SK-N-SH (cell line): ENCODE measurements around the gene TSPAN4. TPM values are rescaled to one million over a fixed set of nuclear protein-coding genes. Genes with fewer than 3 reads are reported as not detected.
A peak's percentile ranks its signal among the peaks of the same experiment; 100 is the strongest.

Source experiments
- CTCF ChIA-PET: fragments of 300-600, 350-600 bp; formaldehyde crosslinking; extraction: SDS; loops from one replicate; lab custom pipeline; 2021; lab: Yijun Ruan, JAX
- POLR2A ChIA-PET: fragments of 350-600 bp; sonication (Branson Sonifier 250); formaldehyde crosslinking; extraction: SDS; loops from one replicate; lab custom pipeline; 2020; ENCODE audit warnings: antibody characterized with exemption, inconsistent platforms; lab: Yijun Ruan, JAX
- DNase-seq: peaks from one replicate; pipeline ENCODE4 v3.0.0; 2012
- H2AFZ ChIP-seq: fragments of 200-600 bp; sonication (generic); 2 replicates; pipeline ENCODE4 v1.8.1; 2016; ENCODE audit warnings: antibody characterized with exemption, mild to moderate bottlenecking, low read depth
- H3F3A ChIP-seq: fragments of 200-600 bp; sonication (generic); replicated peaks from 2 replicates; pipeline ENCODE3; 2016; ENCODE audit warnings: antibody characterized with exemption, mild to moderate bottlenecking; ENCODE audit not compliant: insufficient read depth
- H3K27ac ChIP-seq, 2 experiments: fragments of 200-500 bp in 1 of 2; fragments of 200-600 bp in 1 of 2; sonication (Bioruptor generic) in 1 of 2; sonication (generic), shearing (Covaris generic) in 1 of 2; 2 replicates each; pipeline versions ENCODE4 v1.5.1 to v1.6.1; 2014 to 2016; ENCODE audit warnings: low read depth in 2 of 2, inconsistent platforms in 1 of 2, low read length in 1 of 2, mild to moderate bottlenecking in 1 of 2, mixed read lengths in 1 of 2
- H3K27me3 ChIP-seq: fragments of 200-600 bp; sonication (generic), shearing (Covaris generic); 2 replicates; pipeline ENCODE4 v1.6.1; 2016; ENCODE audit warnings: mixed run types; ENCODE audit not compliant: insufficient read depth
- H3K36me3 ChIP-seq, 2 experiments: fragments of 200-500 bp in 1 of 2; fragments of 200-600 bp in 1 of 2; sonication (Bioruptor generic) in 1 of 2; sonication (generic) in 1 of 2; replicated peaks in 1 of 2; 2 replicates each; pipeline versions ENCODE3 to v1.5.1; 2014 to 2016; ENCODE audit warnings: low read length in 1 of 2, mild to moderate bottlenecking in 1 of 2; ENCODE audit not compliant: insufficient read depth in 2 of 2, control insufficient read depth in 1 of 2
- H3K4me1 ChIP-seq, 2 experiments: fragments of 200-500 bp in 1 of 2; fragments of 200-600 bp in 1 of 2; sonication (Bioruptor generic) in 1 of 2; sonication (generic), shearing (Covaris generic) in 1 of 2; 2 replicates each; pipeline versions ENCODE4 v1.5.1 to v1.6.1; 2014 to 2016; ENCODE audit warnings: low read depth in 1 of 2, low read length in 1 of 2, mixed run types in 1 of 2; ENCODE audit not compliant: insufficient read depth in 2 of 2, control insufficient read depth in 1 of 2
- H3K4me2 ChIP-seq: fragments of 200-600 bp; sonication (generic), shearing (Covaris generic); 2 replicates; pipeline ENCODE4 v1.6.1; 2017; ENCODE audit warnings: mixed run types
- H3K4me3 ChIP-seq, 2 experiments: fragments of 200-500 bp in 1 of 2; fragments of 200-600 bp in 1 of 2; sonication (Bioruptor generic) in 1 of 2; sonication (generic), shearing (Covaris generic) in 1 of 2; 2 replicates each; pipeline versions ENCODE4 v1.5.1 to v1.8.1; 2014 to 2016; ENCODE audit warnings: low read depth in 2 of 2, inconsistent platforms in 1 of 2, low read length in 1 of 2, mild to moderate bottlenecking in 1 of 2, mixed read lengths in 1 of 2, moderate library complexity in 1 of 2
- H3K79me2 ChIP-seq: fragments of 200-600 bp; sonication (generic); 2 replicates; pipeline ENCODE4 v1.8.1; 2017; ENCODE audit warnings: mild to moderate bottlenecking; ENCODE audit not compliant: insufficient read depth
- H3K9ac ChIP-seq: fragments of 200-600 bp; sonication (generic); 2 replicates; pipeline ENCODE4 v1.6.1; 2017; ENCODE audit warnings: mixed run types
- H3K9me2 ChIP-seq: fragments of 200-600 bp; sonication (generic); 2 replicates; pipeline ENCODE4 v1.6.1; 2017; ENCODE audit warnings: mixed run types
- H3K9me3 ChIP-seq: fragments of 200-600 bp; sonication (generic); 2 replicates; pipeline ENCODE4 v1.6.1; 2017; ENCODE audit warnings: mixed run types, mild to moderate bottlenecking, moderate library complexity
- H4K20me1 ChIP-seq: fragments of 200-600 bp; sonication (generic); 2 replicates; pipeline ENCODE4 v1.6.1; 2017; ENCODE audit warnings: mild to moderate bottlenecking, mixed run types; ENCODE audit not compliant: insufficient read depth
- CHD2 ChIP-seq: fragments of 150-350 bp; IDR thresholded peaks from 2 replicates; pipeline ENCODE4 v1.6.1; 2018; ENCODE audit warnings: low read length; ENCODE audit not compliant: partially characterized antibody
- GABPA ChIP-seq: IDR thresholded peaks from 2 replicates; pipeline ENCODE4 v1.4.0; 2012; ENCODE audit warnings: low read depth, mild to moderate bottlenecking
- GATA2 ChIP-seq: sonication (generic); formaldehyde crosslinking; IDR thresholded peaks from 2 replicates; pipeline ENCODE4 v1.5.0; 2020; ENCODE audit warnings: mild to moderate bottlenecking, missing genetic modification reagents
- NFIC ChIP-seq: IDR thresholded peaks from 2 replicates; pipeline ENCODE4 v1.4.0; 2012; ENCODE audit warnings: borderline replicate concordance
- POLR2AphosphoS5 ChIP-seq: IDR thresholded peaks from 2 replicates; pipeline ENCODE4 v1.6.1; 2012; ENCODE audit warnings: low read depth, low read length
- RAD21 ChIP-seq: IDR thresholded peaks from 2 replicates; pipeline ENCODE4 v1.6.1; 2012; ENCODE audit warnings: mild to moderate bottlenecking, low read length
- RXRA ChIP-seq: IDR thresholded peaks from 2 replicates; pipeline ENCODE4 v1.4.0; 2012; ENCODE audit warnings: low read depth, mild to moderate bottlenecking, borderline replicate concordance
- TAF1 ChIP-seq: IDR thresholded peaks from 2 replicates; pipeline ENCODE4 v1.6.1; 2012; ENCODE audit warnings: low read depth, mild to moderate bottlenecking, low read length, moderate library complexity, borderline replicate concordance
- WGBS: methylation state at CpG from one replicate; pipeline ENCODE4 v1.1.6; 2017; ENCODE audit warnings: low lambda C conversion rate; 5-methylcytosine and 5-hydroxymethylcytosine counted together
- polyA plus RNA-seq, 3 experiments: library from polyadenylated mRNA; depleted of rRNA; stranded (reverse); fragments of >200 nt; gene quantifications; 2 replicates each; pipeline ENCODE4 v1.2.3, GENCODE V29; 2012
- TF ChIP-seq, protein P1 (sequence below): IDR thresholded peaks from 2 replicates; pipeline ENCODE4; 2012
- TF ChIP-seq, protein P2 (sequence below): fragments of 200-600 bp; sonication (generic); IDR thresholded peaks from 2 replicates; pipeline ENCODE4 v1.6.1; 2017; ENCODE audit warnings: antibody characterized with exemption, mild to moderate bottlenecking, moderate library complexity
- TF ChIP-seq, protein P3 (sequence below): IDR thresholded peaks from 2 replicates; pipeline ENCODE4 v1.4.0; 2012; ENCODE audit warnings: low read depth, borderline replicate concordance
- TF ChIP-seq, protein P4 (sequence below): fragments of 150-350 bp; IDR thresholded peaks from 2 replicates; pipeline ENCODE4 v1.6.1; 2016; ENCODE audit warnings: mild to moderate bottlenecking, low read depth, low read length
- TF ChIP-seq, protein P5 (sequence below): fragments of 150-350 bp; IDR thresholded peaks from 2 replicates; pipeline ENCODE4 v1.6.1; 2017; ENCODE audit warnings: antibody characterized with exemption, low read length, low read depth, borderline replicate concordance

The TSPAN4 gene
- polyA plus RNA-seq, 1 of the 3 experiments (the other 2 are of a cell fraction), result 226 TPM

DNA sequence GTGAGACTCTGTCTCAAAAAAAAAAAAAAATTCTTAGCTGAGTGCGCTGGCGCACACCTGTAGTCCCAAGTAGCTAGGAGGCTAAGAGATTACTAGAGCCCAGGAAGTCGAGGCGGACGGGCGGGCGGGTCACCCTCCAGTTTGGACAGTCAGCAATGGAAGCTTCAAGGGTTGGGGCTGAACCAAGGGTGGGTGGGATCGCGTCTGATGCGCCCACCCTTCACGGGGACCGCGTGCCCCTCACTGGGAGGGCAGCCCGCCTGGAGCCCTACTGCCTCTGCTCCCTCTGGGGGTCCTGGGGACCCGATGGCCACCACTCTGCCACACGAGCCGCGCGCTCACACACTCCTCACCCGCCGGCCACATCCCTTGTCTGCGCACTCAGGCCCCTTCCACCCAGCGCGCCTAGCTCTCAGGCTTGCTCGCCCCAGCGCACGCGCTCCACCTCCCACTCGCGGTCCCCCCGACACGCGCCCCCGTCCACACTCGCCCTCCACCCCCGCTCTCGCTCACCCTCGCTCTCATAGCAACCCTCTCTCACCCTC, 67.5 kb downstream of the TSPAN4 start:
- H3K4me2 ChIP-seq, result peak overlapping the region; percentile 91
- ChIA-PET POLR2A (interaction anchor here (0.6 to 1.2 kb wide), 3 partner anchors 9 to 15 kb away, joined by 3 read pairs; no protein-coding TSS in a partner anchor), CTCF (interaction anchor here (0.6 to 1.2 kb wide), 6 partner anchors 12 to 213 kb away, joined by 3 to 7 read pairs (median 3); no protein-coding TSS in a partner anchor)
- no peaks in the 10 kb centered on the region for H3K27me3 ChIP-seq
- peak overlapping the region; percentile 82 to 95 for H3K4me3 ChIP-seq
- H4K20me1 ChIP-seq, result 0 out of 2 replicates have a peak, but pooled peaks cover 3% of the 10 kb centered on the region
- H3K36me3 ChIP-seq, result peaks cover 0 to 5% of the 10 kb centered on the region in 2 experiments
- H3K9me2 ChIP-seq, result no peaks in the 10 kb centered on the region
- peak overlapping the region; percentile 83 for H3K9ac ChIP-seq
- H3K27ac ChIP-seq, result peak overlapping the region in 1 of 2 experiments; percentile 53; a peak in 1 of 4 replicates
- H3K9me3 ChIP-seq, result no peaks in the 10 kb centered on the region
- 3% methylated on average over 18 of the region's 38 CpGs for WGBS
- peaks cover 35% of the 10 kb centered on the region for H3K79me2 ChIP-seq
- H3F3A ChIP-seq, result no peaks in the 10 kb centered on the region
- H2AFZ ChIP-seq, result peak overlapping the region; percentile 41; the same call in 1 of the 2 replicates
- H3K4me1 ChIP-seq, result peaks cover 0 to 14% of the 10 kb centered on the region in 2 experiments; a peak in 1 of 4 replicates
- TF ChIP-seq, protein P1, sequence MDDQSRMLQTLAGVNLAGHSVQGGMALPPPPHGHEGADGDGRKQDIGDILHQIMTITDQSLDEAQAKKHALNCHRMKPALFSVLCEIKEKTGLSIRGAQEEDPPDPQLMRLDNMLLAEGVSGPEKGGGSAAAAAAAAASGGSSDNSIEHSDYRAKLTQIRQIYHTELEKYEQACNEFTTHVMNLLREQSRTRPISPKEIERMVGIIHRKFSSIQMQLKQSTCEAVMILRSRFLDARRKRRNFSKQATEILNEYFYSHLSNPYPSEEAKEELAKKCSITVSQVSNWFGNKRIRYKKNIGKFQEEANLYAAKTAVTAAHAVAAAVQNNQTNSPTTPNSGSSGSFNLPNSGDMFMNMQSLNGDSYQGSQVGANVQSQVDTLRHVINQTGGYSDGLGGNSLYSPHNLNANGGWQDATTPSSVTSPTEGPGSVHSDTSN, result no peak
- no peak for TF ChIP-seq CHD2
- TF ChIP-seq NFIC, result no peak
- TF ChIP-seq, protein P2, sequence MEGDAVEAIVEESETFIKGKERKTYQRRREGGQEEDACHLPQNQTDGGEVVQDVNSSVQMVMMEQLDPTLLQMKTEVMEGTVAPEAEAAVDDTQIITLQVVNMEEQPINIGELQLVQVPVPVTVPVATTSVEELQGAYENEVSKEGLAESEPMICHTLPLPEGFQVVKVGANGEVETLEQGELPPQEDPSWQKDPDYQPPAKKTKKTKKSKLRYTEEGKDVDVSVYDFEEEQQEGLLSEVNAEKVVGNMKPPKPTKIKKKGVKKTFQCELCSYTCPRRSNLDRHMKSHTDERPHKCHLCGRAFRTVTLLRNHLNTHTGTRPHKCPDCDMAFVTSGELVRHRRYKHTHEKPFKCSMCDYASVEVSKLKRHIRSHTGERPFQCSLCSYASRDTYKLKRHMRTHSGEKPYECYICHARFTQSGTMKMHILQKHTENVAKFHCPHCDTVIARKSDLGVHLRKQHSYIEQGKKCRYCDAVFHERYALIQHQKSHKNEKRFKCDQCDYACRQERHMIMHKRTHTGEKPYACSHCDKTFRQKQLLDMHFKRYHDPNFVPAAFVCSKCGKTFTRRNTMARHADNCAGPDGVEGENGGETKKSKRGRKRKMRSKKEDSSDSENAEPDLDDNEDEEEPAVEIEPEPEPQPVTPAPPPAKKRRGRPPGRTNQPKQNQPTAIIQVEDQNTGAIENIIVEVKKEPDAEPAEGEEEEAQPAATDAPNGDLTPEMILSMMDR, result no peak
- TF ChIP-seq, protein P3, sequence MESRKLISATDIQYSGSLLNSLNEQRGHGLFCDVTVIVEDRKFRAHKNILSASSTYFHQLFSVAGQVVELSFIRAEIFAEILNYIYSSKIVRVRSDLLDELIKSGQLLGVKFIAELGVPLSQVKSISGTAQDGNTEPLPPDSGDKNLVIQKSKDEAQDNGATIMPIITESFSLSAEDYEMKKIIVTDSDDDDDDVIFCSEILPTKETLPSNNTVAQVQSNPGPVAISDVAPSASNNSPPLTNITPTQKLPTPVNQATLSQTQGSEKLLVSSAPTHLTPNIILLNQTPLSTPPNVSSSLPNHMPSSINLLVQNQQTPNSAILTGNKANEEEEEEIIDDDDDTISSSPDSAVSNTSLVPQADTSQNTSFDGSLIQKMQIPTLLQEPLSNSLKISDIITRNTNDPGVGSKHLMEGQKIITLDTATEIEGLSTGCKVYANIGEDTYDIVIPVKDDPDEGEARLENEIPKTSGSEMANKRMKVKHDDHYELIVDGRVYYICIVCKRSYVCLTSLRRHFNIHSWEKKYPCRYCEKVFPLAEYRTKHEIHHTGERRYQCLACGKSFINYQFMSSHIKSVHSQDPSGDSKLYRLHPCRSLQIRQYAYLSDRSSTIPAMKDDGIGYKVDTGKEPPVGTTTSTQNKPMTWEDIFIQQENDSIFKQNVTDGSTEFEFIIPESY, result no peak
- no peak for TF ChIP-seq RAD21
- no peak for TF ChIP-seq TAF1
- no peak for TF ChIP-seq GABPA
- TF ChIP-seq GATA2, result no peak
- TF ChIP-seq, protein P4, sequence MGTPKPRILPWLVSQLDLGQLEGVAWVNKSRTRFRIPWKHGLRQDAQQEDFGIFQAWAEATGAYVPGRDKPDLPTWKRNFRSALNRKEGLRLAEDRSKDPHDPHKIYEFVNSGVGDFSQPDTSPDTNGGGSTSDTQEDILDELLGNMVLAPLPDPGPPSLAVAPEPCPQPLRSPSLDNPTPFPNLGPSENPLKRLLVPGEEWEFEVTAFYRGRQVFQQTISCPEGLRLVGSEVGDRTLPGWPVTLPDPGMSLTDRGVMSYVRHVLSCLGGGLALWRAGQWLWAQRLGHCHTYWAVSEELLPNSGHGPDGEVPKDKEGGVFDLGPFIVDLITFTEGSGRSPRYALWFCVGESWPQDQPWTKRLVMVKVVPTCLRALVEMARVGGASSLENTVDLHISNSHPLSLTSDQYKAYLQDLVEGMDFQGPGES, result no peak
- TF ChIP-seq, protein P5, sequence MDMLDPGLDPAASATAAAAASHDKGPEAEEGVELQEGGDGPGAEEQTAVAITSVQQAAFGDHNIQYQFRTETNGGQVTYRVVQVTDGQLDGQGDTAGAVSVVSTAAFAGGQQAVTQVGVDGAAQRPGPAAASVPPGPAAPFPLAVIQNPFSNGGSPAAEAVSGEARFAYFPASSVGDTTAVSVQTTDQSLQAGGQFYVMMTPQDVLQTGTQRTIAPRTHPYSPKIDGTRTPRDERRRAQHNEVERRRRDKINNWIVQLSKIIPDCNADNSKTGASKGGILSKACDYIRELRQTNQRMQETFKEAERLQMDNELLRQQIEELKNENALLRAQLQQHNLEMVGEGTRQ, result no peak
- TF ChIP-seq POLR2AphosphoS5, result no peak
- no peak for TF ChIP-seq RXRA
- TF ChIP-seq, all 33 proteins: peak for 0
- no peak for DNase-seq
